Kidney capillary endothelial cell (primary cell): ENCODE measurements around the gene EBLN1.
"Not testable (repeated sequence)": the region's sequence is repeated elsewhere in the genome, so short reads cannot be mapped to it uniquely, and the experiment has no call there.

ENCODE experiments used
- DNase-seq: peaks from one replicate; pipeline ENCODE4 v3.0.0-alpha.2; 2018; ENCODE audit warnings: low spot score

EBLN1 gene

DNA sequence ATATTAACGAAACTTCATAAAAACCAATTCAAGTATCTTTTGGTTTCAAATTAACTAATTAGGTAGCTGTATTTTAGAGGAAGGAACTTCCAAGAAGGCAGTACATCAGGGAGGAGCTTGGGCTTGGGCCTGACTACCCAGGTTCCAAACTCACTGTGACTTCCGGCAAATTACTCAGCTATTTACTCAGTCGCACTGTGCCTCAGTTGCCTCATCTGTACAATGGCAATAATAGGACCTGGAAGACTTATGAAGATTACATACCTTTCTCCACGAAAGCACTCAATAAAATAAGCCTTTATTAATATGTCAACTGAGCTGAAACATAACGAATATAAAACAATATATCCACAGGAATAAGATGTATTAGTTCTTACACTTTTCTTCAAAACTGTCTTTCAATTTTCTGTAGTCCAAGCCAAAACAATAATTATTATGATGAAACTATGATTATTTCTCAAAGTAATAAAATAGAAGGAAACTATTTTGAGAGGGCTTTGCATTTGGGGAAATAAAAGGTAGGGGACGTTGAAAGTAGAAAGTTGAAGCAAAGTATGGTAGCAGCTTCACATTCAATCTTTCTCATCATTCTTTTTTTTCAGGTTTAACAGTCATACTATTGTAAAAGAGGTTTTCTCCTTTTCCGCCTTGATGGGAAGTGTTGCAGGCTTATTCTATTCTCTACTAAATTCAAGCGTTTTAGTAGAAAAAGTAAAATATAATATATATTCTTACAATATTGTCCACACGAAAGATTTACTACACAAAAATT lies 10.5 kb upstream of the EBLN1 start:
- no peak for DNase-seq

DNA sequence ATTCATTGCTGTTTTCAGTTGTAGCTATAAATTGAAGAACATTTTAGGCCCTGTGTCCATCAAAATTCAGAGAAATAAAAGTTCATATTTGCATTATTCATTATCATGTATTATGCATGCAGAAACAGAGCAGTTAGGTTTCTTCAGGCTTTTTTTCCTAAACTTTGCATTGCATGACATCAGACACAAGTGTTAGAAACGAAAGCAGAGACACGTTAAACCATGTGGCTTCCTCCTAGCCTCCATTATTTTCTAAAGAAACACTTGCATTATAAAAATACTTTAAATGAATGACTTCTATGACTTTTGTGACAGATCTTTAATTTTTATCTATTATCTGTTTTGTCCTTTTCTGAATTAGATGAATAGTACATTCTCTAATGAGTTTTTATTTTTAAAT lies 8.8 kb upstream of the EBLN1 start:
- DNase-seq: no peak

DNA sequence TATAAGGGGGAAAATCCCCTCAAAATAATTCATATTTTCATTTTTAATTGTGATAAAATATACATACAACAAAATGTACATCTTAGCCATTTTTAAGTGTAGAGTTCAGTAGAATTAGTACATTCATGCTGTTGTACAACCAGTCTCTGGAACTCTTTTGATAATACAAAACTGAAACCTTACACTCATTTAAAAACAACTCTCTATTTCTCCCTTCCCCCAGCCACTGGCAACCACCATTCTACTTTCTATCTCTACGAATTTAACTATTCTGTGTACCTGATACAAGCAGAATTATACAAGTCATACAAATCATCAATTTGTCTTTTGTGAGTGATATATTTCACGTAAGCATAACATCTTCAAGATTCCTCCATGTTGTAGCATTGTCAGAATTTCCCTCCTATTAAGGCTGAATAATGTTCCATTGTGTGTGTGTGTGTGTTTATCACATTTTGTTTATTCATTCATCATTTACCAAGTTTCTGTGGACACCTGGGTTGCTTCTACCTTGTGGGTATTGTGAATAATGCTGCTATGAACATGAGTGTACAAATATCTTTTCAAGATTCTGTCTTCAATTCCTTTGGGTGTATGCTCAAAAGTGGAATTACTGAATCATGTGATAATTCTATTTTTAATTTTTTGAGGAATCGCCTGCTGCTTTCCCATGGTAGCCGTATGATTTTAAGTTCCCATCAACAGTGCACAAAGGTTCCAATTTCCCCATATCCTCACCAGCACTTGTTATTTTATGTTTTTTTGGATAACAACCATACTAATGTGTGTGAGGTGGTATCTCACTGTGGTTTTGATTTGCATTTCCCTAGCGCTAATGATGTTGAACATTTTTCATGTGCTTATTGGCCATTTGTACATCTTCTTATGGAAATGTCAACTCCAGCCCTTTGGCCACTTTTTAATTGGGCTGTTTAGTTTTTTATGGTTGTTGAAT lies 4.7 kb upstream of the EBLN1 start:
- no peak for DNase-seq

DNA sequence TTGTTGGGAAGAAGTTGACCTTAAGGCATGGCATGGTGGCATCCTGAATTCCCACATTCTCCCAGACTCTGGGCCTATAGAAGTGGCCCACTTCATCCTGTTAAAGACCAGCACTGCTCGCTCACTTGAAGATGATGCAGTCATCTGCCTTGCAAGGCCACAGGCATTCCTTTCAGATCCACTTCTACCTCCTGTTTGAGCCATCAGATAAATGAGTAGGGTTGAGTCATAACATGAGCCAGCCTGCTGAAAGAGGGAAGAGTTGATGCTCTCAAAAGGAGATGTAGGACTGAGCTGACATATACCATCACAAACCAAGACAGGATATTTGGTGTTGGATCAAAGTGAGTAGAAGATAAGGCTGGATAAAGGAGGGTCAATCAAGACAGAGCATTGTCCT lies 1.5 kb upstream of the EBLN1 start:
- DNase-seq: no peak

DNA sequence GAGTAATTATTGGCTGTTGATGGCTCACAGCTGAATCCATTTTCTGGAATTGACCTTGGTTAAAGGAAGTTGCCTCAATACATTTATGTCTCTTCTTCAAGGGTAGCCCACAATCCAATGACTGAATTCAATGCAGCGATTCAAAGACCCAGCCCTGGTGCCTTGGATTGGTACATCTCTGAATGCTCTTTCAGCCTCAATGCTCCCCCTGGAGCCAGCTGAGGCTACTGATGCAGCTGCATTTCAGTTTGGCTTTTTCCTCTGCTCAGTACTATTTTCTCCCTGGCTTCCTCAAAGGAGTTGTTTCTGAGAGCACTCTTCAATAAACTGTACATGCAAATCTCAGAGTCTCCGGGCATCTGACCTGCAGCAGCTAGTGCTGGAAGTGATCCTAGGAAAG lies 633 bp upstream of the EBLN1 start:
- no peak for DNase-seq

DNA sequence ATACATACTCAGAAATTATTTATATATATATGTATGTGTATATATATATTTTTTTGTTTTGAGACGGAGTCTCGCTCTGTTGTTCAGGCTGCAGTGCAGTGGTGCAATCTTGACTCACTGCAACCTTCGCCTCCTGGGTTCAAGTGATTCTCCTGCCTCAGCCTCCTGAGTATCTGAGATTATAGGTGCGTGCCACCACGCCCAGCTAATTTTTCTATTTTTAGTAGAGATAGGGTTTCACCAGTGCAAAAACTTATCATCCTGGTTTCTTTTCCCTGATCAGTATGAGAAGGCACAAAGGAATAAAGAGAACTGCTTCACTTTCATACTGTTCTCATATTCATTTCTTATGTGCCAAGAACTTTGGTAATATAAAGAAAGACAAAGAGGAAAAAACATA lies 731 bp downstream of the EBLN1 start:
- not testable (repeated sequence) for DNase-seq

DNA sequence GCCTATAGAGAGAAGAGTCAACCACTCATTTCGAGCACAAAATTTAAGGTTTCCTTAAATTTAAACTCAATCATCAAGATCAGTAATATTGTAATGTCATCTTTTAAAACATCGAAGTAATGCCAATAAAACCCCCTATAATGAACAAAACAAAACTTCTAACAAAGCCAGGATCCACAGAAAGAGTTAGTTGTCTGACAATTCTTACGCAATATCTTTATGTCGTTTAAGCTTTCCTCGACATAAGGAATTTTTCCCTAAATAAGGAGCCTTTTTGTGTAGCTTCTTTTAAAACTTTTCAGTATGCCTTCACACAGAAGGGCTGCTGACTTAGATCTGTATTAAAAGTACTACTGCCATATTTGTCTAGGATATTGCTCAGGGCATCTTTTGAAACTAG lies 7.5 kb downstream of the EBLN1 start:
- DNase-seq: no peak

DNA sequence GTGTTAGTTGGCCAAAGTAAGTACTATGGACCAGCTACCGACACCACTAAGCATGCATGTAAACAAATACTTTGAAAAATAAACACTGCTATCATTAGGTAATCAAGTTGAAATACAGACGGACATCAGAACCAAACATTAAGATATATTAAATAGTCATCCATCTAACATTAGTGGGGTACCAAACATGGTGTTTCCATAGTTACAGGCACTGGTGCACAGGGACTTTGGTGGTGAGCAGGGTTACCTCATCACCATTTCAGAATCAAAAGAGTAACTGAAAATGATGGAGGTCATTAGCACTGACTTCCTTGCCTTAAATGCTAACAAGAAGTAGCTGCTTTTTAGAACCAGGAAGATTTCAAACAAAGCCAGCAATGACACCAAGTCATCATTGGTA lies 23.9 kb downstream of the EBLN1 start:
- DNase-seq: no peak

DNA sequence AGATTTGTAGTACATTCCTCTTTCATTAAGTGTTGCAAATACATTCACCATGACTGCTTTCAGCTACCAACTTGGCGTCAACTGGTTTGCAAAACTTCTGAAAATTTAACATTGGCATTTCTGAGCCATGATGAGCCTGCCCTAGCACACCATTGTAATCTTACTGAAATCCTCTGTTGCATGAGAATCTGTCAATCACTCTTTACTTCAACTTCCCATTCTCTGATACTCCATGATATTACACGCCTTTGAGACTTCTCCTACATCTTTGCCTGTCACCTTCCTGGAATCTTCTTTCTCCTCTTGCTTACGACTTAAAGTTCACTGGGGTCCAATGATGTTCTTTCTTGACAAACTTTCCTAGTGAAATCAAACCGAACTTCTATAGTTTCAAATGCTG lies 32.2 kb downstream of the EBLN1 start:
- DNase-seq: no peak

DNA sequence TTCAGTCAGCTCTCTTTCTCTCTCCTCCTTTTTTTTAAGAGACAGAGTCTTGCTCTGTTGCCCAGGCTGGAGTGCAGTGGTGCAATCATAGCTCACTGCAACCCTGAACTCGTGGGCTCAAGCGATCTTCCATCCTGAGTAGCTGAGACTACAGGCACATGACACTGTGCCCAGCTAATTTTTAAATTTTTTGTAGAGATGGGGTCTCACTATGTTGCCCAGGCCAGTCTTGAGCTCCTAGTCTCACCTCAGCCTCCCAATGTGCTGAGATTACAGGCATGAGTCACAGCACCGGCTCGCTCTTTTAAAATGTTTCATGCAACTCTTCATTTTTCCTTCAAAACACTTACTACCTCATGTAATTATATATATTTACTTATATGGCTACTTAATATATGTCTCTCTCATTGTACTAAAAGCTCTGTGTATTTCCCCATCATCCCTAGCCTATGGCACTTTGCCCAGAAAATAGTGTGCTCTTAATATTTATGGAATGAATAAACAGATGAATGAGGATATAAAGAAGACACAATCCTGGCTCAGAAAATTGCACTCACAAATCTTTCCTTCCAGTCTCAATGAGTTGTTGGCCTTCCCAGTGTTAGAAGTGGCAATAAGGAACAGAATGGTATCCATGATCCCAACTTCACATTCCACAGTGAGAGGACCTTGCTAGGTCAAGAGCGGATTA lies 33.9 kb downstream of the EBLN1 start:
- no peak for DNase-seq

DNA sequence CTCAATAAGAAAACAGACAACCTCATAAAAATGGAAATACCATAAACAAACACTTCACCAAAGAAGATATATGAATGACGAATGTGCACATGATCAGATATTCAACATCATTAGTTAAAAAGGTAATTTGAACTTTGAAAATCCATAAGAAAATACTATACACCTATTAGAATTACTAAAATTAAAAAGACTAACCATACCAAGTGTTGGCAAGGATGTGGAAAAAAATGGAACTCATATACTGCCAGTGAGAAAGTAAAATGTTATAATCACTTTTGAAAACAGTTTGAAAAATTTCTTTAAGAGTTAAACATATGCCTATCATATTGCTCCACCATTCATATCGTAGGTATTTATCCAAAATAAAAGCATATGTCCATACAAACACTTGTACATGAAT lies 37.1 kb downstream of the EBLN1 start:
- DNase-seq: no peak

DNA sequence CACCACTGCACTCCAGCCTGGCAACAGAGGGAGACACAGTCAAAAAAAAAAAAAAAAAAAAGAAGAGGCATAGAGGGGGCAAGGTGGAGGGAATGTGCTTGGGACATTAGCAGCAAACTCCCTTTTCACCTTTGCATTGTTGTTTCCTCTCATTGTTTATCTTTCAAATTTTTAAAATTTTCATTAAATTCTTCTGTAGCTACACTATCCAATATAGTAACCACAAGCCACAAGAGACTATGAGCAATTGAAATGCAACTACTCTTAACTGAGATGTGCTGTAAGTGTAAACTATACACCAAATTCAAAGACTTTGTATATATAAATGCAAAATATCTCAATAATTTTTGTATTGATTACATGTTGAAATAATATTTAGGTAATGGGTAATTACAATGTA lies 43.4 kb downstream of the EBLN1 start:
- DNase-seq: no peak

DNA sequence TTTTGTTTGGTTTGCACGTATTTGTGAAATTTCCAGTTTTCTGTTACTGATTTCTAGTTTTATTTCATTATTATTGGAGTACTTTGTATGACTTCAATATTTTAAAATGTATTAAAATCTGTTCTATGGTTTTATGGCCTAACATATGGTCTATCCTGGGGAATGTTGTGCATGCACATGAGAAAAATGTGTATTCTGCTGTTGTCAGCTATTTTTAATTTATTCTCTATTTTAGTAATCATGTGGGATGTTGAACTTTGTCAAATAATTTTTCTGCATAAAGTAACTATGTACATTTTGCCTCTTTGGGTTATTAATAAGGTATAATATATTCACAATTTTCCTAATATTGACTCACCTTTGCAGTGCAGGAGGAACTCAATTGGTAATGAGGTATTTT lies 46.7 kb downstream of the EBLN1 start:
- no peak for DNase-seq

DNA sequence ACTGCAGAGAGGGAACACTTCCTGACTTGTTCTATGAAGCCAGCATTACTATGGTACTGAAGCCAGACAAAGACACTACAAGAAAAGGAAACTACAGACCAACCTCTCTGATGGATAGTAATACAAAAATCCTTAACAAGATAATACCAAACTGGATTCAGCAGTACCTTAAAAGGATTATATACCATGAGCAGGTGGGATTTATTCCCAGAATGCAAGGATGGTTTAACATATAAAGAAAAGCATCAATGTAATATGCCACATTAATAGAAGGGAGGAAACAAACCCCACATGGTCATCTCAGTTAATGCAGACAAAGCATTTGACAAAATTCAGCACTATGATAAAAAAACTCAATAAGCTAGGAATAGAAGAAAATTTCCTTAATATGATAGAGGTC lies 47.2 kb downstream of the EBLN1 start:
- DNase-seq: no peak

DNA sequence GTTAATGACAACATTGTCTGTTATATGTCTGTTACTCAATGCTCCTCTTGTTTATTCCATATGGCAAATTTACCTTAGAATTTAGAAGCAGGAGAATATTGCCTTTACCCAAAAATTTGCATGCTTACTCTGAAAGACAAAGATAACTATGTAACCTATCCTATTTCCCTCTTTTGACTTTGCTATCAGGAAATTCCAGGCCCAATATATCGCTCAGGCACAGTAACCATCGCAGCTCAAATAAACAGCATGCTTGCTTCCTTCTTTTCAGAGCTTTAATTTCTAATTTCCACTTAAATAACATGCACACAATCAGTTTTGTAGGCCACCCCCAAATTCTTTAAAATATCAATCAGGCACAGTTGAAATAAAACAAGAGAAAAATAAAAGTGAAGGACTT lies 57.8 kb downstream of the EBLN1 start:
- no peak for DNase-seq

DNA sequence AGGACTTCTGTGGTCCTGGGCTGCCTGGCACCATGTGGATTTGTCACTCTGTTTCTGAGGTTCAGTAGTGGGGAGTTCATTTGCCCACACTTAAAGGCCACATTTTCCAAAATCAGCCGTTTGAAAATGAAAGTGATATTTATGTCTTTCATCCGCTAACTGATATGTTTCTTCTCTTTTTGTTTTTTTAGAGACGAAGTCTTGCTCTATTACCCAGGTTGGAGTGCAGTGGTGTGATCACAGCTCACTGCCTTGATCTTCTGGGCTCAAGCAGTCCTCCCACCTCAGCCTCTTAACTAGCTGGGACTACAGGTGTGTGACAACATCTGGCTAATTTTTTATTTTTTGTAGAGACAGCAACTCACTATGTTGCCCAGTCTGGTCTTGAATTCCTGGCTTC lies 58.6 kb downstream of the EBLN1 start:
- no peak for DNase-seq
